ENCODE measurements around the gene ARHGAP32.

DNA sequence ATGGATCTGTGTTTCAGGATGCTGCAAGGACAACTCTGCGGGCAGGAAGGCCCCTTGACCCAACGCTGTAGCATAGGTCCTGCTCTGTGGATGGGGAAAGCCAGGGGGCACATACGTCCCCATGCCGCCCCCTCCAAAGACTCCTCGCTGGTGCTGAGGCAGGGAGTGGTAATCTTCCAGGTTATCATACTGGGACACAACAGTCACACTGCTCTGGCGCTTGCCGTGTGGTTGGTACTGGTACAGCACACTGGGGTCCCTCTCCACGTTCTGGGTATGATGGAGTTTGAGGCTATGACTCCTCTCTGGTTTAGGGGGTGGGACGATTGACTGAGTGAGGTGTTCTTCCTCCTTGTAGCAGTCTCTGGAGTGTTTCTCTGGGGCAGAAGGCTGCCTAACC, 223.2 kb downstream of the ARHGAP32 start:
- TF ChIP-seq SIN3A (IDR thresholded peaks at IDR 0.05; ENCODE audit: borderline replicate concordance, insufficient read depth, low read length) (no peak), TAF1 (IDR thresholded peaks at IDR 0.05; ENCODE audit: borderline replicate concordance, insufficient read depth, low read length) (no peak)
- TF ChIP-seq, protein P1, sequence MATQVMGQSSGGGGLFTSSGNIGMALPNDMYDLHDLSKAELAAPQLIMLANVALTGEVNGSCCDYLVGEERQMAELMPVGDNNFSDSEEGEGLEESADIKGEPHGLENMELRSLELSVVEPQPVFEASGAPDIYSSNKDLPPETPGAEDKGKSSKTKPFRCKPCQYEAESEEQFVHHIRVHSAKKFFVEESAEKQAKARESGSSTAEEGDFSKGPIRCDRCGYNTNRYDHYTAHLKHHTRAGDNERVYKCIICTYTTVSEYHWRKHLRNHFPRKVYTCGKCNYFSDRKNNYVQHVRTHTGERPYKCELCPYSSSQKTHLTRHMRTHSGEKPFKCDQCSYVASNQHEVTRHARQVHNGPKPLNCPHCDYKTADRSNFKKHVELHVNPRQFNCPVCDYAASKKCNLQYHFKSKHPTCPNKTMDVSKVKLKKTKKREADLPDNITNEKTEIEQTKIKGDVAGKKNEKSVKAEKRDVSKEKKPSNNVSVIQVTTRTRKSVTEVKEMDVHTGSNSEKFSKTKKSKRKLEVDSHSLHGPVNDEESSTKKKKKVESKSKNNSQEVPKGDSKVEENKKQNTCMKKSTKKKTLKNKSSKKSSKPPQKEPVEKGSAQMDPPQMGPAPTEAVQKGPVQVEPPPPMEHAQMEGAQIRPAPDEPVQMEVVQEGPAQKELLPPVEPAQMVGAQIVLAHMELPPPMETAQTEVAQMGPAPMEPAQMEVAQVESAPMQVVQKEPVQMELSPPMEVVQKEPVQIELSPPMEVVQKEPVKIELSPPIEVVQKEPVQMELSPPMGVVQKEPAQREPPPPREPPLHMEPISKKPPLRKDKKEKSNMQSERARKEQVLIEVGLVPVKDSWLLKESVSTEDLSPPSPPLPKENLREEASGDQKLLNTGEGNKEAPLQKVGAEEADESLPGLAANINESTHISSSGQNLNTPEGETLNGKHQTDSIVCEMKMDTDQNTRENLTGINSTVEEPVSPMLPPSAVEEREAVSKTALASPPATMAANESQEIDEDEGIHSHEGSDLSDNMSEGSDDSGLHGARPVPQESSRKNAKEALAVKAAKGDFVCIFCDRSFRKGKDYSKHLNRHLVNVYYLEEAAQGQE (IDR thresholded peaks at IDR 0.05; ENCODE audit: insufficient read depth in 1 of 2, low read depth in 2 of 2, low read length in 2 of 2): no peak

Measured in PFSK-1 (cell line).